HepG2 (cell line): Measurements from ENCODE around the gene TMEM50B. TPM values are rescaled to one million over a fixed set of nuclear protein-coding genes. Genes with fewer than 3 reads are reported as not detected.

Experiments used
- ATRX ChIP-seq: sonication (generic); formaldehyde crosslinking; IDR thresholded peaks from 2 replicates; pipeline ENCODE4 v1.4.0; 2020; ENCODE audit warnings: missing genetic modification reagents, borderline replicate concordance
- GPN1 ChIP-seq: sonication (generic); formaldehyde crosslinking; IDR thresholded peaks from 2 replicates; pipeline ENCODE4 v1.5.1; 2020; ENCODE audit warnings: missing genetic modification reagents, borderline replicate concordance
- HNRNPK ChIP-seq: fragments of 200-400 bp; formaldehyde crosslinking; IDR thresholded peaks from 2 replicates; pipeline ENCODE4 v1.6.1; 2018; ENCODE audit warnings: low read length, low read depth, moderate library complexity, mild to moderate bottlenecking; ENCODE audit not compliant: poor library complexity, severe bottlenecking
- HOXA3 ChIP-seq: sonication (generic); formaldehyde crosslinking; IDR thresholded peaks from 2 replicates; pipeline ENCODE4 v1.5.0; 2020; ENCODE audit warnings: missing genetic modification reagents
- MAX ChIP-seq: IDR thresholded peaks from 2 replicates; pipeline ENCODE4 v1.6.1; 2012; ENCODE audit warnings: inconsistent platforms
- PAX8 ChIP-seq: sonication (generic); formaldehyde crosslinking; IDR thresholded peaks from 2 replicates; pipeline ENCODE4 v1.8.0; 2022; ENCODE audit warnings: mild to moderate bottlenecking, missing genetic modification reagents, borderline replicate concordance
- POLR2G ChIP-seq: fragments of 200-400 bp; formaldehyde crosslinking; IDR thresholded peaks from 2 replicates; pipeline ENCODE4 v1.6.1; 2018; ENCODE audit warnings: mild to moderate bottlenecking, low read depth, low read length, moderate library complexity
- PRDM10 ChIP-seq: sonication (generic); formaldehyde crosslinking; IDR thresholded peaks from 2 replicates; pipeline ENCODE4 v1.4.0; 2020; ENCODE audit warnings: low read depth, missing genetic modification reagents
- SALL1 ChIP-seq: sonication (generic); formaldehyde crosslinking; IDR thresholded peaks from 2 replicates; pipeline ENCODE4 v1.8.0; 2022; ENCODE audit warnings: mild to moderate bottlenecking, missing genetic modification reagents
- TEAD3 ChIP-seq: optimal IDR thresholded peaks from 2 replicates; pipeline ENCODE3; 2016; ENCODE audit warnings: borderline replicate concordance
- YEATS4 ChIP-seq: sonication (generic); formaldehyde crosslinking; IDR thresholded peaks from 2 replicates; pipeline ENCODE4 v1.4.0; 2020; ENCODE audit warnings: missing genetic modification reagents, borderline replicate concordance
- ZBTB2 ChIP-seq: sonication (generic); formaldehyde crosslinking; IDR thresholded peaks from 2 replicates; pipeline ENCODE4 v1.8.0; 2022; ENCODE audit warnings: low read depth, missing genetic modification reagents
- ZFP82 ChIP-seq: sonication (generic); formaldehyde crosslinking; IDR thresholded peaks from 2 replicates; pipeline ENCODE4 v1.5.1; 2020; ENCODE audit warnings: mild to moderate bottlenecking, missing genetic modification reagents, borderline replicate concordance
- ZFY ChIP-seq: sonication (generic); formaldehyde crosslinking; IDR thresholded peaks from 2 replicates; pipeline ENCODE4 v1.4.0; 2020; ENCODE audit warnings: missing genetic modification reagents
- ZKSCAN5 ChIP-seq: sonication (generic); formaldehyde crosslinking; IDR thresholded peaks from 2 replicates; pipeline ENCODE4 v1.5.1; 2020; ENCODE audit warnings: mild to moderate bottlenecking, missing genetic modification reagents
- ZMYM4 ChIP-seq: sonication (generic); formaldehyde crosslinking; IDR thresholded peaks from 2 replicates; pipeline ENCODE4 v1.8.1; 2023; ENCODE audit warnings: mild to moderate bottlenecking, missing genetic modification reagents
- ZNF10 ChIP-seq: sonication (generic); formaldehyde crosslinking; IDR thresholded peaks from 2 replicates; pipeline ENCODE4 v1.4.0; 2020; ENCODE audit warnings: mild to moderate bottlenecking, low read depth, missing genetic modification reagents, borderline replicate concordance
- ZNF251 ChIP-seq: sonication (generic); formaldehyde crosslinking; IDR thresholded peaks from 2 replicates; pipeline ENCODE4 v1.9.0; 2021; ENCODE audit warnings: mild to moderate bottlenecking, missing genetic modification reagents
- ZNF382 ChIP-seq: sonication (generic); formaldehyde crosslinking; IDR thresholded peaks from 2 replicates; pipeline ENCODE4 v1.5.0; 2020; ENCODE audit warnings: missing genetic modification reagents, mild to moderate bottlenecking, borderline replicate concordance
- ZNF432 ChIP-seq: sonication (generic); formaldehyde crosslinking; IDR thresholded peaks from 2 replicates; pipeline ENCODE4 v1.5.0; 2020; ENCODE audit warnings: missing genetic modification reagents, mild to moderate bottlenecking, borderline replicate concordance
- ZNF44 ChIP-seq: sonication (generic); formaldehyde crosslinking; IDR thresholded peaks from 2 replicates; pipeline ENCODE4 v1.5.1; 2020; ENCODE audit warnings: mild to moderate bottlenecking, missing genetic modification reagents
- ZNF709 ChIP-seq: sonication (generic); formaldehyde crosslinking; IDR thresholded peaks from 2 replicates; pipeline ENCODE4 v1.5.0; 2020; ENCODE audit warnings: mild to moderate bottlenecking, missing genetic modification reagents
- ZNF792 ChIP-seq: IDR thresholded peaks from 2 replicates; pipeline ENCODE4 v1.6.1; 2016
- ZNF850 ChIP-seq: sonication (generic); formaldehyde crosslinking; conservative IDR thresholded peaks from 2 replicates; pipeline ENCODE4 v1.9.0; 2021; ENCODE audit warnings: mild to moderate bottlenecking, missing genetic modification reagents
- ZSCAN22 ChIP-seq: sonication (generic); formaldehyde crosslinking; IDR thresholded peaks from 2 replicates; pipeline ENCODE4 v1.4.0; 2020; ENCODE audit warnings: mild to moderate bottlenecking, missing genetic modification reagents
- polyA plus RNA-seq, 8 experiments: library from polyadenylated mRNA; depleted of rRNA in 3 of 8; stranded (reverse) in 7 of 8; unstranded in 1 of 8; fragments of >200 nt; fragmentation: Illumina TruSeq in 4 of 8; extraction: Trizol in 4 of 8; gene quantifications; 2 replicates each; pipeline versions ENCODE4 v1.2.1 to v1.2.3, GENCODE V29; 2011 to 2016; ENCODE audit warnings: low read depth in 4 of 8, missing spikeins in 1 of 8, mixed read lengths in 1 of 8; ENCODE audit not compliant: insufficient read depth in 1 of 8
- total RNA-seq, 5 experiments: library from RNA; depleted of rRNA; stranded (reverse); fragments of >200 nt; fragmentation: Illumina TruSeq; extraction: Trizol; gene quantifications; 2 replicates each; pipeline ENCODE4 v1.2.3, GENCODE V29; 2016; ENCODE audit warnings: low read depth in 1 of 5

The TMEM50B gene
- total and polyA plus RNA-seq, 2 of the 13 experiments (the other 11 are each of a cell fraction or from before 2014, with no cell fraction given) = 29.9 to 46.3 TPM

GRCh38 chr21:33403128-33403785 is 76.5 kb downstream of the TMEM50B start, which contains the start of gene IFNGR2 (continued):
- TF ChIP-seq ZFP82 (CRISPR knock-in tag) (0 out of 2 replicates have a peak, but pooled peaks have one; percentile 65), HOXA3 (CRISPR knock-in tag) (no peak), ZNF382 (CRISPR knock-in tag) (no peak), ZNF850 (CRISPR knock-in tag) (0 out of 2 replicates have a peak, but pooled peaks have one; percentile 4), ZNF709 (CRISPR knock-in tag) (no peak), ATRX (CRISPR knock-in tag) (no peak), SALL1 (0 out of 2 replicates have a peak, but pooled peaks have one; percentile 6), ZNF10 (CRISPR knock-in tag) (no peak), ZNF432 (CRISPR knock-in tag) (no peak), MAX (peak; percentile 24; the same call in 1 of the 2 replicates), ZBTB2 (peak; percentile 37; the same call in 1 of the 2 replicates), YEATS4 (CRISPR knock-in tag) (peak; percentile 10; the same call in 1 of the 2 replicates), TEAD3 (CRISPR knock-in tag) (no peak), PAX8 (CRISPR knock-in tag) (no peak), GPN1 (CRISPR knock-in tag) (no peak), ZNF44 (CRISPR knock-in tag) (no peak), ZFY (CRISPR knock-in tag) (peak; percentile 80), HNRNPK (peak; percentile 30), ZMYM4 (CRISPR knock-in tag) (no peak), ZKSCAN5 (no peak), ZSCAN22 (CRISPR knock-in tag) (no peak), PRDM10 (CRISPR knock-in tag) (no peak), ZNF251 (CRISPR knock-in tag) (no peak), POLR2G (0 out of 2 replicates have a peak, but pooled peaks have one; percentile 25), ZNF792 (CRISPR knock-in tag) (no peak)
